Peyer's patch (tissue), 4 donors: ENCODE data around the gene MARK3.

Experiments used
- POLR2A ChIP-seq, 2 donors: fragments of 450-650 bp; IDR thresholded peaks; one replicate each; pipeline ENCODE4 v1.5.1; 2017; ENCODE audit warnings: antibody characterized with exemption in 2 of 2, mild to moderate bottlenecking in 2 of 2, moderate library complexity in 2 of 2
- TF ChIP-seq, protein P1 (sequence below), 6 experiments: fragments of 450-650 bp in 4 of 6; fragments of 200-600 bp in 2 of 6; sonication (generic) in 1 of 6; IDR thresholded peaks; one replicate each; pipeline ENCODE4 v1.5.1; 2017 to 2019; ENCODE audit warnings: antibody characterized with exemption in 6 of 6, mild to moderate bottlenecking in 3 of 6, moderate library complexity in 1 of 6

DNA sequence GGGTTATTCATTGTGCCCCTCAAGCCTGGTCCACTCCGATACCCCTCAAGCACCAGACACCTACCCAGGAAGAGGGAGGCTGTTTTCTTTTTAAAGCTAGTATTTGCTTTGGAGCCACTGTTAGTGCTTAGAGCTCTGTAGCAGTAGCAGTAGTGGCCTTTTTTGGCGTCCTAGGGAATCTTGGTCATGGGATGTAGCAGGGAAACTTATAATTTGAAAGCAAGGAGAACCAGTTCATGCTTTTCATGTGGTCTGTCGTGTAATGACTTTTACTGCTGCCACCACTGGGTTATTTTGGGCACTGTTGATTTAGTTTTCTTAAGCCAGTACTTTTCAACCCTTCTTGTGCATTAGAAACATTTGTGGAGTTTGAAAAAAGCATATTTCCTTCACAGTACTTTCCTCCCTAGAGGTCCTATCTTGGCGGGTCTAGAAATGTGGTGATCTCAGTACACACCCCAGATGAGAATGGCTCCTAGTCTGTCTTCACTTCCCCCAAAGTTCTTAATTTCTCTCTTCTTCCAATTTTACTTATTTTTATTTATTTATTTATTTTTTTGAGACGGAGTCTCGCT, 49.7 kb downstream of the MARK3 start:
- TF ChIP-seq, protein P1, sequence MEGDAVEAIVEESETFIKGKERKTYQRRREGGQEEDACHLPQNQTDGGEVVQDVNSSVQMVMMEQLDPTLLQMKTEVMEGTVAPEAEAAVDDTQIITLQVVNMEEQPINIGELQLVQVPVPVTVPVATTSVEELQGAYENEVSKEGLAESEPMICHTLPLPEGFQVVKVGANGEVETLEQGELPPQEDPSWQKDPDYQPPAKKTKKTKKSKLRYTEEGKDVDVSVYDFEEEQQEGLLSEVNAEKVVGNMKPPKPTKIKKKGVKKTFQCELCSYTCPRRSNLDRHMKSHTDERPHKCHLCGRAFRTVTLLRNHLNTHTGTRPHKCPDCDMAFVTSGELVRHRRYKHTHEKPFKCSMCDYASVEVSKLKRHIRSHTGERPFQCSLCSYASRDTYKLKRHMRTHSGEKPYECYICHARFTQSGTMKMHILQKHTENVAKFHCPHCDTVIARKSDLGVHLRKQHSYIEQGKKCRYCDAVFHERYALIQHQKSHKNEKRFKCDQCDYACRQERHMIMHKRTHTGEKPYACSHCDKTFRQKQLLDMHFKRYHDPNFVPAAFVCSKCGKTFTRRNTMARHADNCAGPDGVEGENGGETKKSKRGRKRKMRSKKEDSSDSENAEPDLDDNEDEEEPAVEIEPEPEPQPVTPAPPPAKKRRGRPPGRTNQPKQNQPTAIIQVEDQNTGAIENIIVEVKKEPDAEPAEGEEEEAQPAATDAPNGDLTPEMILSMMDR (IDR thresholded peaks at IDR 0.05): no peak
- no peak for TF ChIP-seq POLR2A (IDR thresholded peaks at IDR 0.05)
